SK-N-SH (cell line): ENCODE data around the gene GNA14. TPM values are rescaled to one million over a fixed set of nuclear protein-coding genes. Genes with fewer than 3 reads are reported as not detected.

Source experiments
- CTCF ChIA-PET: fragments of 300-600, 350-600 bp; formaldehyde crosslinking; extraction: SDS; loops from one replicate; lab custom pipeline; 2021; lab: Yijun Ruan, JAX
- POLR2A ChIA-PET: fragments of 350-600 bp; sonication (Branson Sonifier 250); formaldehyde crosslinking; extraction: SDS; loops from one replicate; lab custom pipeline; 2020; ENCODE audit warnings: antibody characterized with exemption, inconsistent platforms; lab: Yijun Ruan, JAX
- DNase-seq: peaks from one replicate; pipeline ENCODE4 v3.0.0; 2012
- H2AFZ ChIP-seq: fragments of 200-600 bp; sonication (generic); 2 replicates; pipeline ENCODE4 v1.8.1; 2016; ENCODE audit warnings: antibody characterized with exemption, mild to moderate bottlenecking, low read depth
- H3F3A ChIP-seq: fragments of 200-600 bp; sonication (generic); replicated peaks from 2 replicates; pipeline ENCODE3; 2016; ENCODE audit warnings: antibody characterized with exemption, mild to moderate bottlenecking; ENCODE audit not compliant: insufficient read depth
- H3K27ac ChIP-seq, 2 experiments: fragments of 200-500 bp in 1 of 2; fragments of 200-600 bp in 1 of 2; sonication (Bioruptor generic) in 1 of 2; sonication (generic), shearing (Covaris generic) in 1 of 2; 2 replicates each; pipeline versions ENCODE4 v1.5.1 to v1.6.1; 2014 to 2016; ENCODE audit warnings: low read depth in 2 of 2, inconsistent platforms in 1 of 2, low read length in 1 of 2, mild to moderate bottlenecking in 1 of 2, mixed read lengths in 1 of 2
- H3K27me3 ChIP-seq: fragments of 200-600 bp; sonication (generic), shearing (Covaris generic); 2 replicates; pipeline ENCODE4 v1.6.1; 2016; ENCODE audit warnings: mixed run types; ENCODE audit not compliant: insufficient read depth
- H3K36me3 ChIP-seq, 2 experiments: fragments of 200-500 bp in 1 of 2; fragments of 200-600 bp in 1 of 2; sonication (Bioruptor generic) in 1 of 2; sonication (generic) in 1 of 2; replicated peaks in 1 of 2; 2 replicates each; pipeline versions ENCODE3 to v1.5.1; 2014 to 2016; ENCODE audit warnings: low read length in 1 of 2, mild to moderate bottlenecking in 1 of 2; ENCODE audit not compliant: insufficient read depth in 2 of 2, control insufficient read depth in 1 of 2
- H3K4me1 ChIP-seq, 2 experiments: fragments of 200-500 bp in 1 of 2; fragments of 200-600 bp in 1 of 2; sonication (Bioruptor generic) in 1 of 2; sonication (generic), shearing (Covaris generic) in 1 of 2; 2 replicates each; pipeline versions ENCODE4 v1.5.1 to v1.6.1; 2014 to 2016; ENCODE audit warnings: low read depth in 1 of 2, low read length in 1 of 2, mixed run types in 1 of 2; ENCODE audit not compliant: insufficient read depth in 2 of 2, control insufficient read depth in 1 of 2
- H3K4me2 ChIP-seq: fragments of 200-600 bp; sonication (generic), shearing (Covaris generic); 2 replicates; pipeline ENCODE4 v1.6.1; 2017; ENCODE audit warnings: mixed run types
- H3K4me3 ChIP-seq, 2 experiments: fragments of 200-500 bp in 1 of 2; fragments of 200-600 bp in 1 of 2; sonication (Bioruptor generic) in 1 of 2; sonication (generic), shearing (Covaris generic) in 1 of 2; 2 replicates each; pipeline versions ENCODE4 v1.5.1 to v1.8.1; 2014 to 2016; ENCODE audit warnings: low read depth in 2 of 2, inconsistent platforms in 1 of 2, low read length in 1 of 2, mild to moderate bottlenecking in 1 of 2, mixed read lengths in 1 of 2, moderate library complexity in 1 of 2
- H3K79me2 ChIP-seq: fragments of 200-600 bp; sonication (generic); 2 replicates; pipeline ENCODE4 v1.8.1; 2017; ENCODE audit warnings: mild to moderate bottlenecking; ENCODE audit not compliant: insufficient read depth
- H3K9ac ChIP-seq: fragments of 200-600 bp; sonication (generic); 2 replicates; pipeline ENCODE4 v1.6.1; 2017; ENCODE audit warnings: mixed run types
- H3K9me2 ChIP-seq: fragments of 200-600 bp; sonication (generic); 2 replicates; pipeline ENCODE4 v1.6.1; 2017; ENCODE audit warnings: mixed run types
- H3K9me3 ChIP-seq: fragments of 200-600 bp; sonication (generic); 2 replicates; pipeline ENCODE4 v1.6.1; 2017; ENCODE audit warnings: mixed run types, mild to moderate bottlenecking, moderate library complexity
- H4K20me1 ChIP-seq: fragments of 200-600 bp; sonication (generic); 2 replicates; pipeline ENCODE4 v1.6.1; 2017; ENCODE audit warnings: mild to moderate bottlenecking, mixed run types; ENCODE audit not compliant: insufficient read depth
- CHD2 ChIP-seq: fragments of 150-350 bp; IDR thresholded peaks from 2 replicates; pipeline ENCODE4 v1.6.1; 2018; ENCODE audit warnings: low read length; ENCODE audit not compliant: partially characterized antibody
- CTCF ChIP-seq: fragments of 200-600 bp; sonication (generic); IDR thresholded peaks from 2 replicates; pipeline ENCODE4 v1.6.1; 2017; ENCODE audit warnings: antibody characterized with exemption, mild to moderate bottlenecking, moderate library complexity
- EZH2phosphoT487 ChIP-seq: fragments of 200-600 bp; sonication (generic); IDR thresholded peaks from 2 replicates; pipeline ENCODE4 v1.6.1; 2017; ENCODE audit warnings: low read depth, mixed run types, mild to moderate bottlenecking, antibody characterized with exemption, moderate library complexity, borderline replicate concordance
- FOXJ3 ChIP-seq: sonication (generic); formaldehyde crosslinking; IDR thresholded peaks from 2 replicates; pipeline ENCODE4 v1.5.1; 2020; ENCODE audit warnings: mild to moderate bottlenecking, missing genetic modification reagents
- FOXM1 ChIP-seq: IDR thresholded peaks from 2 replicates; pipeline ENCODE4 v1.4.0; 2012; ENCODE audit warnings: low read depth, mild to moderate bottlenecking
- GABPA ChIP-seq: IDR thresholded peaks from 2 replicates; pipeline ENCODE4 v1.4.0; 2012; ENCODE audit warnings: low read depth, mild to moderate bottlenecking
- GATA2 ChIP-seq: sonication (generic); formaldehyde crosslinking; IDR thresholded peaks from 2 replicates; pipeline ENCODE4 v1.5.0; 2020; ENCODE audit warnings: mild to moderate bottlenecking, missing genetic modification reagents
- MAX ChIP-seq: IDR thresholded peaks from 2 replicates; pipeline ENCODE4 v1.4.0; 2012; ENCODE audit warnings: low read depth
- MEF2A ChIP-seq: IDR thresholded peaks from 2 replicates; pipeline ENCODE4 v1.4.0; 2012; ENCODE audit warnings: low read depth, borderline replicate concordance
- MXI1 ChIP-seq: IDR thresholded peaks from 2 replicates; pipeline ENCODE4 v1.6.1; 2012; ENCODE audit warnings: mild to moderate bottlenecking, low read depth, low read length, improper control_type of control experiment
- NFIC ChIP-seq: IDR thresholded peaks from 2 replicates; pipeline ENCODE4 v1.4.0; 2012; ENCODE audit warnings: borderline replicate concordance
- NRF1 ChIP-seq: IDR thresholded peaks from 2 replicates; pipeline ENCODE4 v1.6.1; 2012; ENCODE audit warnings: low read depth, mild to moderate bottlenecking, low read length
- POLR2AphosphoS5 ChIP-seq: IDR thresholded peaks from 2 replicates; pipeline ENCODE4 v1.6.1; 2012; ENCODE audit warnings: low read depth, low read length
- RFX5 ChIP-seq: IDR thresholded peaks from 2 replicates; pipeline ENCODE4 v1.6.1; 2012; ENCODE audit warnings: mild to moderate bottlenecking, improper control_type of control experiment, low read length
- TCF12 ChIP-seq: IDR thresholded peaks from 2 replicates; pipeline ENCODE4 v1.4.0; 2012
- TEAD4 ChIP-seq: IDR thresholded peaks from 2 replicates; pipeline ENCODE4 v1.4.0; 2012; ENCODE audit warnings: mild to moderate bottlenecking, borderline replicate concordance; ENCODE audit not compliant: insufficient read depth
- WGBS: methylation state at CpG from one replicate; pipeline ENCODE4 v1.1.6; 2017; ENCODE audit warnings: low lambda C conversion rate; 5-methylcytosine and 5-hydroxymethylcytosine counted together
- polyA plus RNA-seq, 3 experiments: library from polyadenylated mRNA; depleted of rRNA; stranded (reverse); fragments of >200 nt; gene quantifications; 2 replicates each; pipeline ENCODE4 v1.2.3, GENCODE V29; 2012
- TF ChIP-seq, protein P1 (sequence below): fragments of 150-350 bp; IDR thresholded peaks from 2 replicates; pipeline ENCODE4 v1.6.1; 2017; ENCODE audit warnings: antibody characterized with exemption, low read length, low read depth, borderline replicate concordance
- TF ChIP-seq, protein P2 (sequence below): IDR thresholded peaks from 2 replicates; pipeline ENCODE4; 2012

GNA14 gene
- polyA plus RNA-seq, 1 of the 3 experiments (the other 2 are of a cell fraction): 0.15 TPM

GRCh38 chr9:77421506-77422265, 226.4 kb downstream of the GNA14 start:
- H3K27me3 ChIP-seq: no peaks in the 10 kb centered on the region
- no peak overlapping the region for H3K4me3 ChIP-seq
- WGBS: 87% methylated on average over 10 of the region's 10 CpGs
- POLR2A ChIA-PET: no interaction called here
- H3K36me3 ChIP-seq: no peaks in the 10 kb centered on the region
- H3K79me2 ChIP-seq: no peaks in the 10 kb centered on the region
- H3K27ac ChIP-seq: no peak overlapping the region
- no peaks in the 10 kb centered on the region for H3K9me2 ChIP-seq
- no peak for DNase-seq
- H4K20me1 ChIP-seq: no peaks in the 10 kb centered on the region
- no peak overlapping the region for H3K4me2 ChIP-seq
- CTCF ChIA-PET: interaction anchor here (1.0 to 2.0 kb wide), 2 partner anchors 10 to 12 kb away, joined by 3 to 11 read pairs; no protein-coding TSS in a partner anchor
- no peaks in the 10 kb centered on the region for H3K9me3 ChIP-seq
- H3K4me1 ChIP-seq: peaks cover 0 to 7% of the 10 kb centered on the region in 2 experiments; a peak in 2 of 4 replicates
- TF ChIP-seq GATA2 (CRISPR knock-in tag) (no peak), EZH2phosphoT487 (no peak), GABPA (no peak), MAX (no peak), TEAD4 (no peak), MEF2A (no peak), NFIC (no peak), NRF1 (no peak), TCF12 (no peak), FOXM1 (no peak), CTCF (no peak), FOXJ3 (CRISPR knock-in tag) (no peak), MXI1 (no peak), POLR2AphosphoS5 (no peak), RFX5 (no peak), CHD2 (no peak)
- TF ChIP-seq, protein P1, sequence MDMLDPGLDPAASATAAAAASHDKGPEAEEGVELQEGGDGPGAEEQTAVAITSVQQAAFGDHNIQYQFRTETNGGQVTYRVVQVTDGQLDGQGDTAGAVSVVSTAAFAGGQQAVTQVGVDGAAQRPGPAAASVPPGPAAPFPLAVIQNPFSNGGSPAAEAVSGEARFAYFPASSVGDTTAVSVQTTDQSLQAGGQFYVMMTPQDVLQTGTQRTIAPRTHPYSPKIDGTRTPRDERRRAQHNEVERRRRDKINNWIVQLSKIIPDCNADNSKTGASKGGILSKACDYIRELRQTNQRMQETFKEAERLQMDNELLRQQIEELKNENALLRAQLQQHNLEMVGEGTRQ: no peak
- TF ChIP-seq, protein P2, sequence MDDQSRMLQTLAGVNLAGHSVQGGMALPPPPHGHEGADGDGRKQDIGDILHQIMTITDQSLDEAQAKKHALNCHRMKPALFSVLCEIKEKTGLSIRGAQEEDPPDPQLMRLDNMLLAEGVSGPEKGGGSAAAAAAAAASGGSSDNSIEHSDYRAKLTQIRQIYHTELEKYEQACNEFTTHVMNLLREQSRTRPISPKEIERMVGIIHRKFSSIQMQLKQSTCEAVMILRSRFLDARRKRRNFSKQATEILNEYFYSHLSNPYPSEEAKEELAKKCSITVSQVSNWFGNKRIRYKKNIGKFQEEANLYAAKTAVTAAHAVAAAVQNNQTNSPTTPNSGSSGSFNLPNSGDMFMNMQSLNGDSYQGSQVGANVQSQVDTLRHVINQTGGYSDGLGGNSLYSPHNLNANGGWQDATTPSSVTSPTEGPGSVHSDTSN: no peak
- H2AFZ ChIP-seq: no peak overlapping the region
- no peaks in the 10 kb centered on the region for H3F3A ChIP-seq
- H3K9ac ChIP-seq: no peak overlapping the region
